HG03139 (cell line): ENCODE results near the gene WWC1.
"Not testable (repeated sequence)": the region's sequence is repeated elsewhere in the genome, so short reads cannot be mapped to it uniquely, and the experiment has no call there.

Source experiments
- ATAC-seq: cut with Tn5 transposase; IDR thresholded peaks from one replicate; pipeline ENCODE4 v1.9.1; 2021; ENCODE audit not compliant: unreplicated experiment

The WWC1 gene

GRCh38 chr5:168285696-168286095 is 5.7 kb upstream of the WWC1 start:
- ATAC-seq, result no peak

- no peak for ATAC-seq
Observed at GRCh38 chr5:168286386-168286785, 5.1 kb upstream of the WWC1 start.

- ATAC-seq, result not testable (repeated sequence)
Observed at GRCh38 chr5:168286863-168287262, 4.6 kb upstream of the WWC1 start.

- no peak for ATAC-seq
Observed at GRCh38 chr5:168287362-168287761, 4.1 kb upstream of the WWC1 start.

- no peak for ATAC-seq
Observed at GRCh38 chr5:168288349-168289245, 2.8 kb upstream of the WWC1 start.

- ATAC-seq, result no peak
Observed at GRCh38 chr5:168290902-168291341, 523 bp upstream of the WWC1 start.

GRCh38 chr5:168291964-168292785 is 730 bp downstream of the WWC1 start:
- ATAC-seq, result peak; percentile 20

GRCh38 chr5:168292786-168293696 is 1.6 kb downstream of the WWC1 start:
- ATAC-seq, result no peak

- ATAC-seq, result no peak
Observed at GRCh38 chr5:168295574-168296201, 4.2 kb downstream of the WWC1 start.

- ATAC-seq, result no peak
Observed at GRCh38 chr5:168296682-168297081, 5.2 kb downstream of the WWC1 start.

- no peak for ATAC-seq
Observed at GRCh38 chr5:168298949-168299348, 7.5 kb downstream of the WWC1 start.

- ATAC-seq, result no peak
Observed at GRCh38 chr5:168299372-168299771, 7.9 kb downstream of the WWC1 start.

GRCh38 chr5:168300326-168301182 is 9.1 kb downstream of the WWC1 start:
- no peak for ATAC-seq

- no peak for ATAC-seq
Observed at GRCh38 chr5:168301593-168302390, 10.3 kb downstream of the WWC1 start.

GRCh38 chr5:168302785-168303184 is 11.3 kb downstream of the WWC1 start:
- no peak for ATAC-seq

GRCh38 chr5:168303393-168304025 is 12.1 kb downstream of the WWC1 start:
- no peak for ATAC-seq

GRCh38 chr5:168304349-168304748 is 12.9 kb downstream of the WWC1 start:
- no peak for ATAC-seq

GRCh38 chr5:168305281-168305680 is 13.8 kb downstream of the WWC1 start:
- no peak for ATAC-seq
